ENCODE data around the gene NTRK3. TPM values are rescaled to one million over a fixed set of nuclear protein-coding genes. Genes with fewer than 3 reads are reported as not detected.

Gene NTRK3
- total and polyA plus RNA-seq, 2 of the 8 experiments (the other 6 are each of a cell fraction or from before 2014, with no cell fraction given) = 4.5 to 6.8 TPM

DNA sequence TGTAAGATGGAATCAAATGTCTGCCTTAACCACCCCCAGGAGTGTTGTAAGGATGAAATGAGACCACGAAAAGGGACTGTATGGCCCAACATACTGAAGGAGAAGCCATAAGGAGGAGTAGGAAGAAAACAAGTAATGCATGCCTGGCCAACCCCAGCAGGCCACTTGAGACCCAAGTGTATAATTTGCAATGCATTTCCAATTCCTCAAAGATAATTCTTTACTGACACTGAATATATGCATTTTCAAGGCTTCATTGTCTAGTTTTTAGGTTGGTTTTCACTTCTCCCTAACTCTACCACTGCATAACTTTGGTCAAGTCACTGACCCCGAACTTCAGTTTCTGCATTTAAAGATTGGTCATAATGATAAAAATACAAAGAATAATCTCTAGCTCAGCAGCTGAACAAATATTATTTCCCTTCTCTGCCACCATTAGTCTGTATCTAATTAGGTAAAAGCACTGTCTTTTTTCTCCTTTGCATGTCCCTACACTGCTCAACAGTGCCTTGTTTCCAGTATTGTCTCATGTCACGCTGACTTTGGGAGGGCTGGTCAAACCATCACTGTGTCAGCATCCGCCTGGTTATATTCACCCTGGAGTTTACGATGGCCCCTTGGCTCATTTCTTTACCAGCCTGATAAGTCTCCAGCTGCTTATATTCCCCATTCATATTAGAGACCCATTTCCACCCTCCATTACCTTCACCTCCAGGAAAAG is 378.6 kb downstream of the NTRK3 start:
- H2BK120ac ChIP-seq (replicated peaks; ENCODE audit: low read depth, low read length) = no peak overlapping the region
- no peaks in the 10 kb centered on the region for H3K79me1 ChIP-seq (ENCODE audit: low read depth, low read length)
- no peaks in the 10 kb centered on the region for H3K9me3 ChIP-seq (ENCODE audit: insufficient read depth in 2 of 2, low read depth in 1 of 2, low read length in 1 of 2)
- H3K4me1 ChIP-seq (replicated peaks in 1 of 4; ENCODE audit: control insufficient read depth in 3 of 4, insufficient read depth in 4 of 4, low read length in 3 of 4) = no peaks in the 10 kb centered on the region
- H3K18ac ChIP-seq (ENCODE audit: extremely low read depth, low read length) = no peak overlapping the region
- H3K79me2 ChIP-seq (ENCODE audit: control insufficient read depth in 1 of 2, insufficient read depth in 2 of 2, low read length in 2 of 2) = no peaks in the 10 kb centered on the region
- no peak overlapping the region for H2BK5ac ChIP-seq (ENCODE audit: low read depth, low read length)
- no peaks in the 10 kb centered on the region for H3K27me3 ChIP-seq (replicated peaks in 1 of 4; ENCODE audit: control insufficient read depth in 3 of 4, extremely low read depth in 1 of 4, insufficient read depth in 3 of 4, low read length in 3 of 4)
- FAIRE-seq = no peak
- no peak overlapping the region for H3K9ac ChIP-seq (replicated peaks in 1 of 4; ENCODE audit: extremely low read depth in 1 of 4, low read depth in 3 of 4, low read length in 3 of 4)
- H4K5ac ChIP-seq (ENCODE audit: insufficient read length, low read depth, low read length) = no peak overlapping the region
- no peak overlapping the region for H3K27ac ChIP-seq (ENCODE audit: low read depth, low read length)
- no peak overlapping the region for H3K4me3 ChIP-seq (ENCODE audit: extremely low read depth in 1 of 4, insufficient read depth in 2 of 4, low read depth in 3 of 4, low read length in 4 of 4)
- no peak overlapping the region for H2AK5ac ChIP-seq (ENCODE audit: low read depth, low read length)
- no peak overlapping the region for H2BK20ac ChIP-seq (ENCODE audit: low read length)
- no peak overlapping the region for H2AFZ ChIP-seq (ENCODE audit: low read length)
- no peak overlapping the region for H3K23ac ChIP-seq (ENCODE audit: insufficient read length)
- no peak overlapping the region for H3K56ac ChIP-seq (replicated peaks; ENCODE audit: insufficient read length, low read depth, low read length)
- 80% methylated on average over 5 of the region's 5 CpGs; no CpG with 5 or more reads in 1 of the 2 experiments for WGBS, 2 experiments (ENCODE audit: extremely low coverage in 1 of 2, insufficient coverage in 1 of 2, insufficient read length in 1 of 2, insufficient replicate concordance in 2 of 2, low coverage in 1 of 2, low lambda C conversion rate in 2 of 2, missing lambda C conversion rate in 1 of 2)
- ChIA-PET POLR2A (ENCODE audit: partially characterized antibody) (no interaction called here), CTCF (ENCODE audit: partially characterized antibody) (no interaction called here)
- DNase-seq (ENCODE audit: low read depth in 1 of 2, low spot score in 2 of 2) = no peak
- no peaks in the 10 kb centered on the region for H3K23me2 ChIP-seq (ENCODE audit: low read depth, low read length)
- H4K20me1 ChIP-seq (replicated peaks in 1 of 2; ENCODE audit: control insufficient read depth in 1 of 2, insufficient read depth in 2 of 2, low read length in 2 of 2) = no peaks in the 10 kb centered on the region
- H3K36me3 ChIP-seq (ENCODE audit: control insufficient read depth in 2 of 4, insufficient read depth in 4 of 4, low read length in 3 of 4) = no peaks in the 10 kb centered on the region
- H2BK15ac ChIP-seq (ENCODE audit: low read length) = no peak overlapping the region
- no peak overlapping the region for H4K91ac ChIP-seq (replicated peaks; ENCODE audit: insufficient read length, low read length)
- H3K4ac ChIP-seq (replicated peaks; ENCODE audit: insufficient read length, low read depth, low read length) = no peak overlapping the region
- no peak overlapping the region for H2BK12ac ChIP-seq (ENCODE audit: low read depth, low read length)
- H3K4me2 ChIP-seq (ENCODE audit: insufficient read depth in 1 of 2, low read depth in 2 of 2, low read length in 2 of 2) = no peak overlapping the region
- no peak overlapping the region for H3K14ac ChIP-seq (ENCODE audit: insufficient read length)
- no peak overlapping the region for H4K8ac ChIP-seq (ENCODE audit: extremely low read depth, insufficient read depth, low read length)
- TF ChIP-seq, protein P1, sequence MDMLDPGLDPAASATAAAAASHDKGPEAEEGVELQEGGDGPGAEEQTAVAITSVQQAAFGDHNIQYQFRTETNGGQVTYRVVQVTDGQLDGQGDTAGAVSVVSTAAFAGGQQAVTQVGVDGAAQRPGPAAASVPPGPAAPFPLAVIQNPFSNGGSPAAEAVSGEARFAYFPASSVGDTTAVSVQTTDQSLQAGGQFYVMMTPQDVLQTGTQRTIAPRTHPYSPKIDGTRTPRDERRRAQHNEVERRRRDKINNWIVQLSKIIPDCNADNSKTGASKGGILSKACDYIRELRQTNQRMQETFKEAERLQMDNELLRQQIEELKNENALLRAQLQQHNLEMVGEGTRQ (IDR thresholded peaks at IDR 0.05; ENCODE audit: low read length) = no peak
- TF ChIP-seq CHD1 (IDR thresholded peaks at IDR 0.05; ENCODE audit: low read depth, low read length) (no peak), TAF7 (optimal IDR thresholded peaks at IDR 0.05; ENCODE audit: borderline replicate concordance, low read depth, low read length) (no peak), ZNF274 (IDR thresholded peaks at IDR 0.05; ENCODE audit: borderline replicate concordance, extremely low read depth, low read length) (no peak), CHD2 (IDR thresholded peaks at IDR 0.05; ENCODE audit: low read length) (no peak), HDAC2 (IDR thresholded peaks at IDR 0.05; ENCODE audit: borderline replicate concordance in 1 of 2, low read depth in 2 of 2, low read length in 2 of 2) (no peak), KDM1A (IDR thresholded peaks at IDR 0.05; ENCODE audit: borderline replicate concordance, low read length) (no peak), TEAD4 (IDR thresholded peaks at IDR 0.05; ENCODE audit: low read depth, low read length) (no peak), CTBP2 (IDR thresholded peaks at IDR 0.05; ENCODE audit: borderline replicate concordance, insufficient read depth, insufficient read length, low read length) (no peak), GTF2F1 (IDR thresholded peaks at IDR 0.05; ENCODE audit: borderline replicate concordance, low read depth, low read length) (no peak), NANOG (IDR thresholded peaks at IDR 0.05; ENCODE audit: insufficient read depth, low read depth, low read length, poor library complexity, severe bottlenecking) (no peak), GABPA (IDR thresholded peaks at IDR 0.05; ENCODE audit: borderline replicate concordance, insufficient read depth, low read length) (no peak)
